HepG2 (cell line): ENCODE results near the gene GPR137. TPM values are rescaled to one million over a fixed set of nuclear protein-coding genes. Genes with fewer than 3 reads are reported as not detected.
A peak's percentile ranks its signal among the peaks of the same experiment; 100 is the strongest.

Source experiments
- HCFC1 ChIP-seq: fragments of 150-350 bp; IDR thresholded peaks from 2 replicates; pipeline ENCODE4 v1.6.1; 2014; ENCODE audit warnings: low read depth, low read length
- KDM6A ChIP-seq: IDR thresholded peaks from 2 replicates; pipeline ENCODE4 v1.6.1; 2016; ENCODE audit warnings: low read depth
- MLX ChIP-seq: IDR thresholded peaks from 2 replicates; pipeline ENCODE4 v1.6.1; 2016
- MYC ChIP-seq: sonication (generic); formaldehyde crosslinking; IDR thresholded peaks from 2 replicates; pipeline ENCODE4 v1.9.0; 2021; ENCODE audit warnings: missing genetic modification reagents, borderline replicate concordance
- NAIF1 ChIP-seq: sonication (generic); formaldehyde crosslinking; IDR thresholded peaks from 2 replicates; pipeline ENCODE4 v1.5.0; 2020; ENCODE audit warnings: mild to moderate bottlenecking, missing genetic modification reagents, borderline replicate concordance
- NR0B2 ChIP-seq: sonication (generic); formaldehyde crosslinking; IDR thresholded peaks from 2 replicates; pipeline ENCODE4 v1.4.0; 2020; ENCODE audit warnings: mild to moderate bottlenecking, missing genetic modification reagents
- RCOR2 ChIP-seq: IDR thresholded peaks from 2 replicates; pipeline ENCODE4 v1.6.1; 2016; ENCODE audit warnings: missing biosample characterization, missing genetic modification reagents
- RERE ChIP-seq: IDR thresholded peaks from 2 replicates; pipeline ENCODE4 v1.6.1; 2016; ENCODE audit warnings: low read depth, missing genetic modification reagents, missing compliant biosample characterization
- SIN3A ChIP-seq: IDR thresholded peaks from 2 replicates; pipeline ENCODE4 v1.6.1; 2011; ENCODE audit warnings: low read depth, mild to moderate bottlenecking, control low read depth, low read length, borderline replicate concordance
- SIN3B ChIP-seq: fragments of 150-350 bp; IDR thresholded peaks from 2 replicates; pipeline ENCODE4 v1.6.1; 2014; ENCODE audit warnings: low read length
- ZC3H4 ChIP-seq: sonication (generic); formaldehyde crosslinking; IDR thresholded peaks from 2 replicates; pipeline ENCODE4 v1.4.0; 2020; ENCODE audit warnings: missing genetic modification reagents, borderline replicate concordance
- ZFY ChIP-seq: sonication (generic); formaldehyde crosslinking; IDR thresholded peaks from 2 replicates; pipeline ENCODE4 v1.4.0; 2020; ENCODE audit warnings: missing genetic modification reagents
- ZMYM3 ChIP-seq: sonication (generic); formaldehyde crosslinking; IDR thresholded peaks from 2 replicates; pipeline ENCODE4 v1.5.1; 2020; ENCODE audit warnings: mild to moderate bottlenecking, missing genetic modification reagents
- ZNF180 ChIP-seq: sonication (generic); formaldehyde crosslinking; IDR thresholded peaks from 2 replicates; pipeline ENCODE4 v1.4.0; 2020; ENCODE audit warnings: low read depth, missing genetic modification reagents, borderline replicate concordance
- ZNF256 ChIP-seq: sonication (generic); formaldehyde crosslinking; conservative IDR thresholded peaks from 2 replicates; pipeline ENCODE4 v1.4.0; 2020; ENCODE audit warnings: missing genetic modification reagents
- ZNF33A ChIP-seq: sonication (generic); formaldehyde crosslinking; IDR thresholded peaks from 2 replicates; pipeline ENCODE4 v1.5.1; 2020; ENCODE audit warnings: missing genetic modification reagents, mild to moderate bottlenecking, moderate library complexity, borderline replicate concordance
- ZNF430 ChIP-seq: sonication (generic); formaldehyde crosslinking; IDR thresholded peaks from 2 replicates; pipeline ENCODE4 v1.9.0; 2021; ENCODE audit warnings: mild to moderate bottlenecking, missing genetic modification reagents
- ZNF431 ChIP-seq: sonication (generic); formaldehyde crosslinking; IDR thresholded peaks from 2 replicates; pipeline ENCODE4 v1.9.0; 2022; ENCODE audit warnings: missing genetic modification reagents, low read depth, mild to moderate bottlenecking, borderline replicate concordance
- ZNF543 ChIP-seq: sonication (generic); formaldehyde crosslinking; IDR thresholded peaks from 2 replicates; pipeline ENCODE4 v1.4.0; 2020; ENCODE audit warnings: mild to moderate bottlenecking, missing genetic modification reagents
- ZNF580 ChIP-seq: IDR thresholded peaks from 2 replicates; pipeline ENCODE4 v1.6.1; 2016; ENCODE audit warnings: low read depth, borderline replicate concordance
- ZNF629 ChIP-seq: sonication (generic); formaldehyde crosslinking; conservative IDR thresholded peaks from 2 replicates; pipeline ENCODE4 v1.5.0; 2020; ENCODE audit warnings: missing genetic modification reagents
- ZNF724P ChIP-seq: sonication (generic); formaldehyde crosslinking; IDR thresholded peaks from 2 replicates; pipeline ENCODE4 v1.8.0; 2022; ENCODE audit warnings: missing genetic modification reagents, borderline replicate concordance
- ZSCAN30 ChIP-seq: sonication (generic); formaldehyde crosslinking; IDR thresholded peaks from 2 replicates; pipeline ENCODE4 v1.5.0; 2020; ENCODE audit warnings: mild to moderate bottlenecking, missing genetic modification reagents
- polyA plus RNA-seq, 8 experiments: library from polyadenylated mRNA; depleted of rRNA in 3 of 8; stranded (reverse) in 7 of 8; unstranded in 1 of 8; fragments of >200 nt; fragmentation: Illumina TruSeq in 4 of 8; extraction: Trizol in 4 of 8; gene quantifications; 2 replicates each; pipeline versions ENCODE4 v1.2.1 to v1.2.3, GENCODE V29; 2011 to 2016; ENCODE audit warnings: low read depth in 4 of 8, missing spikeins in 1 of 8, mixed read lengths in 1 of 8; ENCODE audit not compliant: insufficient read depth in 1 of 8
- total RNA-seq, 5 experiments: library from RNA; depleted of rRNA; stranded (reverse); fragments of >200 nt; fragmentation: Illumina TruSeq; extraction: Trizol; gene quantifications; 2 replicates each; pipeline ENCODE4 v1.2.3, GENCODE V29; 2016; ENCODE audit warnings: low read depth in 1 of 5

The GPR137 gene
- total and polyA plus RNA-seq, 2 of the 13 experiments (the other 11 are each of a cell fraction or from before 2014, with no cell fraction given) = 8.5 to 13.2 TPM

GRCh38 chr11:64284962-64285884, at the start of gene GPR137 (continued):
- no peak for TF ChIP-seq RERE (CRISPR knock-in tag)
- no peak; the same call in 1 of the 2 replicates for TF ChIP-seq ZFY (CRISPR knock-in tag)
- TF ChIP-seq ZSCAN30 (CRISPR knock-in tag) = no peak
- TF ChIP-seq ZC3H4 = no peak
- TF ChIP-seq HCFC1 = peak; percentile 27; the same call in 1 of the 2 replicates
- TF ChIP-seq ZNF430 = peak; percentile 32; the same call in 1 of the 2 replicates
- no peak for TF ChIP-seq ZNF543 (CRISPR knock-in tag)
- no peak for TF ChIP-seq ZNF256
- TF ChIP-seq SIN3A = peak; percentile 53; the same call in 1 of the 2 replicates
- peak; percentile 100 for TF ChIP-seq NAIF1 (CRISPR knock-in tag)
- TF ChIP-seq NR0B2 = no peak
- TF ChIP-seq ZMYM3 = no peak
- TF ChIP-seq ZNF629 (CRISPR knock-in tag) = no peak
- no peak for TF ChIP-seq ZNF180
- no peak for TF ChIP-seq RCOR2 (CRISPR knock-in tag)
- TF ChIP-seq ZNF580 (CRISPR knock-in tag) = no peak
- no peak for TF ChIP-seq ZNF431
- TF ChIP-seq ZNF724P (CRISPR knock-in tag) = no peak; the same call in 1 of the 2 replicates
- no peak for TF ChIP-seq KDM6A (CRISPR knock-in tag)
- no peak for TF ChIP-seq MLX (CRISPR knock-in tag)
- TF ChIP-seq ZNF33A (CRISPR knock-in tag) = no peak
- peak; percentile 42; the same call in 1 of the 2 replicates for TF ChIP-seq SIN3B
- TF ChIP-seq MYC = no peak; the same call in 1 of the 2 replicates
